T-cell (primary cell): ENCODE measurements around the gene UBA1. TPM values are rescaled to one million over a fixed set of nuclear protein-coding genes. Genes with fewer than 3 reads are reported as not detected.
A peak's percentile ranks its signal among the peaks of the same experiment; 100 is the strongest.

Experiments
- ATAC-seq, 4 experiments: fragments of 200-7000 bp in 3 of 4; fragments of 150-1000 bp in 1 of 4; cut with Tn5 transposase; replicated peaks in 1 of 4; 1 replicate in 3 of 4; 2 replicates in 1 of 4; pipeline ENCODE4 v1.10.0; 2021; ENCODE audit warnings: moderate library complexity in 3 of 4, mild to moderate bottlenecking in 2 of 4, moderate number of reproducible peaks in 1 of 4
- CTCF ChIA-PET, 2 donors: fragments of 300-600 bp; sonication (Branson Sonifier 250); formaldehyde crosslinking; loops; one replicate each; lab custom pipeline; 2022; ENCODE audit warnings: antibody characterized with exemption in 2 of 2; lab: Charles Lee
- POLR2A ChIA-PET, 2 donors: fragments of 300-600 bp; sonication (Branson Sonifier 250); formaldehyde crosslinking; loops; one replicate each; lab custom pipeline; 2022; ENCODE audit warnings: antibody characterized with exemption in 2 of 2; lab: Charles Lee
- DNase-seq, 35 experiments: peaks; one replicate each; pipeline versions ENCODE4 v3.0.0 to v3.0.0-alpha.2; 2013 to 2023
- H3K27ac ChIP-seq: one replicate; pipeline ENCODE4 v1.5.1; 2013; ENCODE audit warnings: low read length
- H3K27me3 ChIP-seq, 2 experiments: replicated peaks in 1 of 2; 1 replicate in 1 of 2; 2 replicates in 1 of 2; pipeline versions ENCODE4 v1.6.1 to v1.7.0; 2013; ENCODE audit warnings: low read length in 1 of 2, mixed read lengths in 1 of 2; ENCODE audit not compliant: control insufficient read depth in 2 of 2, insufficient read depth in 2 of 2; ENCODE audit errors: extremely low read depth in 1 of 2
- H3K36me3 ChIP-seq, 2 donors: 1 replicate in 1 of 2; 2 replicates in 1 of 2; pipeline versions ENCODE4 v1.6.1 to v1.7.0; 2013; ENCODE audit warnings: low read length in 1 of 2; ENCODE audit not compliant: control insufficient read depth in 2 of 2, insufficient read depth in 1 of 2; ENCODE audit errors: extremely low read depth in 1 of 2
- H3K4me1 ChIP-seq, 2 experiments: 1 replicate in 1 of 2; 2 replicates in 1 of 2; pipeline versions ENCODE4 v1.6.1 to v1.7.0; 2013; ENCODE audit warnings: low read length in 2 of 2, mixed read lengths in 1 of 2; ENCODE audit not compliant: insufficient read depth in 2 of 2, control insufficient read depth in 1 of 2; ENCODE audit errors: extremely low read depth in 1 of 2
- H3K4me3 ChIP-seq, 2 donors: 1 replicate in 1 of 2; 2 replicates in 1 of 2; pipeline versions ENCODE4 v1.5.1 to v1.7.0; 2013; ENCODE audit warnings: mild to moderate bottlenecking in 2 of 2, low read length in 1 of 2, moderate library complexity in 1 of 2; ENCODE audit not compliant: control insufficient read depth in 1 of 2; ENCODE audit errors: extremely low read depth in 1 of 2
- H3K9me3 ChIP-seq: 2 replicates; pipeline ENCODE4 v1.7.0; 2013
- H3K27ac Mint-ChIP-seq, 2 donors: one replicate each; pipeline ENCODE4 v1.8.0; 2020 to 2021; ENCODE audit warnings: mild to moderate bottlenecking in 2 of 2, mixed read lengths in 2 of 2
- H3K27me3 Mint-ChIP-seq, 2 donors: one replicate each; pipeline ENCODE4 v1.8.0; 2021 to 2022; ENCODE audit warnings: mixed read lengths in 2 of 2
- H3K36me3 Mint-ChIP-seq: one replicate; pipeline ENCODE4 v1.8.0; 2021; ENCODE audit warnings: mixed read lengths
- H3K4me1 Mint-ChIP-seq, 3 donors: one replicate each; pipeline ENCODE4 v1.8.0; 2020 to 2022; ENCODE audit warnings: mixed read lengths in 3 of 3, mild to moderate bottlenecking in 1 of 3
- H3K4me3 Mint-ChIP-seq, 3 donors: one replicate each; pipeline ENCODE4 v1.8.0; 2020 to 2022; ENCODE audit warnings: mild to moderate bottlenecking in 3 of 3, mixed read lengths in 3 of 3, moderate library complexity in 3 of 3
- H3K9me3 Mint-ChIP-seq, 3 donors: one replicate each; pipeline ENCODE4 v1.8.0; 2020 to 2022; ENCODE audit warnings: mixed read lengths in 3 of 3
- WGBS: methylation state at CpG from one replicate; pipeline ENCODE4 v1.1.5; 2013; ENCODE audit warnings: missing lambda C conversion rate; ENCODE audit not compliant: insufficient coverage; 5-methylcytosine and 5-hydroxymethylcytosine counted together
- total RNA-seq, 35 experiments: library from RNA in 6 of 35; stranded (reverse) in 6 of 35; fragments of 120-200 nt in 1 of 35; gene quantifications; one replicate each; pipeline versions ENCODE4 v1.2.1 to v1.2.4 and lab custom pipeline; 2013 to 2026

UBA1 gene
- total RNA-seq, 5 donors from 2014 or later (not counting 1 experiment from before 2014, with no cell fraction given): 116 to 177 (median 149) TPM

DNA sequence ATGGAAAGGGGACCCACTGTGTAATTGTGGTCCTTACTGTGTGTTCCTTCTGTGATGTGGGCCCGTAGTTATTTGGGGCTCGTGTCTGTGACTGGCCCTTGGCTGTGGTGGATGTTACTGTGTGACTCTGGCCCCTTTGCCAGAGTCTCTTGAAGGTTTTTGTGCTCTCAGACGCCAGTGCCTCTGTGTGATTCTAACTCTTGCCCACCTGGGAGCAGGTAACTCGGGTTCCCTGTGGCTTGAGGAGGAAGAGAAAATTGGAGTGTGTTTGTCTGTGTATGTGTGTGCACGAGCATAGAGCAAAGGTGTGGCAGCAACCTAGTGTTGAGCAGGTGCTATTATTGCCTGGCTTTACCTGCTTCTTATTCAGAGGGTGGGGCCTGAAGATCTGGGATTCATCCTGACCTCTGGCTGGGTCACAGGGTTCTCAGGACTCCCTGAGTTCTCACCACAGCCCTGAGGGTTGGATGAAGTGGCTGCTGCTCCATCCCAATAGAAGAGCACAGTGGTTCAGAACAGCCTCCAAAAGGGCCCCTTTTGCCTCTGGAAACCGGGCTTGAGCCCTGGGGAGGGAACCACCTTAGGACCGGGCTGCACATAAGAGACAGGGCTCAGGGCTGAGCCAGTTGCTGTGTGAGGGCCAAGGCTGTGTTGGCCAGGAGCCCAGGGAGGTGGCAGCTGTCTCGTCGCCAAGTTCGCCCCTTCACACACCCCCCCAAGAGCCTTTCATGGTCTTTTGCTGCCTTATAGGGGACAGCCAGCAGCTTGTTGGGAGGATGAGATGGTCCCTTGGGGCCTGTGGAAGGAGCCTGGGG lies 47.3 kb upstream of the UBA1 start:
- no peaks in the 10 kb centered on the region for H3K9me3 ChIP-seq
- peak overlapping the region; percentile 18 for H3K27ac ChIP-seq
- H3K4me1 ChIP-seq: peaks cover 3 to 35% of the 10 kb centered on the region in 2 experiments
- H3K4me3 ChIP-seq: peak overlapping the region; percentile 74 to 92
- Mint-ChIP-seq H3K36me3 (peaks cover 23% of the 10 kb centered on the region), H3K9me3 (no peaks in the 10 kb centered on the region), H3K27ac (peak overlapping the region; percentile 96 to 97), H3K27me3 (peaks cover 0 to 6% of the 10 kb centered on the region in 2 donors), H3K4me1 (peaks cover 36 to 46% (median 37%) of the 10 kb centered on the region in 3 donors), H3K4me3 (peak overlapping the region; percentile 95 to 99 (median 97))
- ChIA-PET POLR2A (no interaction called here), CTCF (no interaction called here)
- H3K36me3 ChIP-seq: peaks cover 0 to 12% of the 10 kb centered on the region in 2 donors
- DNase-seq (no peak), ATAC-seq (no peak)
- 0% methylated on average over 3 of the region's 10 CpGs for WGBS
- H3K27me3 ChIP-seq: no peaks in the 10 kb centered on the region

DNA sequence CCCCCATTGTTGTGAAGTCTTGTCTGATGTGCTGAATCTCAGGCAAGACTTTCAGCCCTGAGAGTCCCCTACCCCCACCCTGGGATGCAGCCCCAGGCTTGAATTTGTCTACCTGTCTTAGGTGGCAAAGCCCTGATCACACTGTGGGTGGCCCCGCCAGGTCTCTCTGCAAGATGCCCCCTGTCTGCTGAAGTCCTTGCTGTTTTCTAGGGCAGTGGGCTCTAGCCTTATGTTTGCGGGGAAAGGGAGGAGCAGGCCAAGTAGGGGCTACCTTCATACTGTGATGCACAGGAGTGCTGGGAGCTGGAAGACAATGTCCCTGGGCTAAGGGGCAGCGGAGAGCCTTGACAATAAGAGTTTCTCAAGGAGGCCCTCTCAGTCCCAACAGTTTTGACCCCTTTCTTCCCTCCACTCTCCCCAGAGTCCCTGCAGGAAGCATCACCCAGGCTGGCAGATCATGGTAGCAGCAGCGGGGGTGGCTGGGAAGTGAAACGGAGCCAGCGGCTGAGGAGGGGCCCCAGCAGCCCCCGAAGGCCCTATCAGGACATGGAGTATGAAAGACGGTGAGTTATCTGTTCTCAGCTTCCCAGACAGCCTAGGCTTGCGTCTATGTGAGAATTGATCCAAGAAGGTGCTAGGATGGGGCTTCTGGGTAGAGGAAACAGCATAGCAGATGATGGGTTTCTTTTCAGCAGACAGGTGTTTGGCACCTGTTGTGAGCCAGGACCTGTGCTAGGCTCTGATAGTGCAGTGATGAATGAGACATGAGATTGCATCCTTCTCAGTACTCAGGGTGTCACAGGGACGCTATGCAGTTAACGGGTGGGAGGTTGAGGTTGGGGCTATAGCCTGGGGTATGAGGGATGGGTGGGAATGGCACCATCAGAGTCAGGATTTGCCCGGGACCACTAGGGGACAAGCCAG lies 46.4 kb upstream of the UBA1 start:
- Mint-ChIP-seq H3K27me3 (peaks cover 0 to 6% of the 10 kb centered on the region in 2 donors), H3K36me3 (peaks cover 19% of the 10 kb centered on the region), H3K27ac (peak overlapping the region; percentile 46 to 55), H3K4me1 (peaks cover 36 to 45% (median 39%) of the 10 kb centered on the region in 3 donors), H3K4me3 (peak overlapping the region; percentile 31 to 97 (median 44)), H3K9me3 (no peaks in the 10 kb centered on the region)
- no peak overlapping the region for H3K27ac ChIP-seq
- ATAC-seq (no peak), DNase-seq (no peak)
- POLR2A ChIA-PET: no interaction called here
- CTCF ChIA-PET: no interaction called here
- H3K27me3 ChIP-seq: no peaks in the 10 kb centered on the region
- no peaks in the 10 kb centered on the region for H3K9me3 ChIP-seq
- H3K36me3 ChIP-seq: peaks cover 0 to 12% of the 10 kb centered on the region in 2 donors
- H3K4me3 ChIP-seq: no peak overlapping the region
- peaks cover 3 to 35% of the 10 kb centered on the region in 2 experiments for H3K4me1 ChIP-seq
- WGBS: 80% methylated on average over 6 of the region's 12 CpGs

- DNase-seq (no peak), ATAC-seq (no peak)
- no peak overlapping the region for H3K4me3 ChIP-seq
- Mint-ChIP-seq H3K27me3 (peaks cover 0 to 6% of the 10 kb centered on the region in 2 donors), H3K9me3 (no peaks in the 10 kb centered on the region), H3K4me3 (no peak overlapping the region), H3K36me3 (peaks cover 12% of the 10 kb centered on the region), H3K4me1 (peaks cover 28 to 32% (median 30%) of the 10 kb centered on the region in 3 donors), H3K27ac (no peak overlapping the region)
- ChIA-PET CTCF (no interaction called here), POLR2A (no interaction called here)
- peaks cover 0 to 25% of the 10 kb centered on the region in 2 experiments for H3K4me1 ChIP-seq
- no peaks in the 10 kb centered on the region for H3K27me3 ChIP-seq
- no CpG with 5 or more reads among the region's 2 CpGs for WGBS
- peaks cover 0 to 10% of the 10 kb centered on the region in 2 donors for H3K36me3 ChIP-seq
- H3K9me3 ChIP-seq: no peaks in the 10 kb centered on the region
- H3K27ac ChIP-seq: no peak overlapping the region
Observed at GRCh38 chrX:47148946-47149345, 44.7 kb upstream of the UBA1 start.

DNA sequence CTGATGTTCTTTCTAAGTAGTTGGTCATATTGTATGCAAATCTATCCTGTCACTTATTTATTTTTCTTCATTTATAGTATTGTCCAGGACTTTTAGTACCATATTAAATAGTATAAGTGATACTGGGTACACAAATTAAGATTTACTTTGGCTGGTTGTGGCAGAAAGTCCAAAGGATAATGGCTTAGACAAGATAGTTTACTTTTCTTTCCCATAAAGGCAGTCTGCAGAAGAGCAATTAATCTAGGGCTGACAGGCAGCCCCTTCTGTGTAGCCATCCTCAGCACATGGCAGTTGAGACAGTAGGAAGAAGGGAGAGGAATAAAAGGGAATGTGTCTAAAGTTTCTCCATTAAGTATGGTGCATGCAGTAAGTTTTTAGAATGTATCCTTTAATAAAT lies 42.2 kb upstream of the UBA1 start:
- Histone ChIP-seq H3K36me3 (peaks cover 0 to 12% of the 10 kb centered on the region in 2 donors), H3K4me1 (peaks cover 0 to 15% of the 10 kb centered on the region in 2 experiments), H3K4me3 (no peak overlapping the region), H3K27ac (no peak overlapping the region), H3K27me3 (no peaks in the 10 kb centered on the region), H3K9me3 (no peaks in the 10 kb centered on the region)
- peaks cover 12% of the 10 kb centered on the region for H3K36me3 Mint-ChIP-seq
- ChIA-PET CTCF (no interaction called here), POLR2A (no interaction called here)
- H3K27ac Mint-ChIP-seq: no peak overlapping the region
- no peak overlapping the region for H3K4me3 Mint-ChIP-seq
- ATAC-seq: no peak
- peaks cover 20 to 25% (median 23%) of the 10 kb centered on the region in 3 donors for H3K4me1 Mint-ChIP-seq
- peaks cover 0 to 6% of the 10 kb centered on the region in 2 donors for H3K27me3 Mint-ChIP-seq
- no peak for DNase-seq
- no peaks in the 10 kb centered on the region for H3K9me3 Mint-ChIP-seq

GRCh38 chrX:47156611-47157520 lies 36.8 kb upstream of the UBA1 start:
- H3K27me3 Mint-ChIP-seq: no peaks in the 10 kb centered on the region
- Histone ChIP-seq H3K27ac (no peak overlapping the region), H3K36me3 (peaks cover 0 to 13% of the 10 kb centered on the region in 2 donors), H3K4me1 (no peaks in the 10 kb centered on the region), H3K4me3 (peak overlapping the region in 1 of 2 donors; percentile 27), H3K27me3 (no peaks in the 10 kb centered on the region), H3K9me3 (no peaks in the 10 kb centered on the region)
- WGBS: 94% methylated on average over 14 of the region's 26 CpGs
- no peak overlapping the region for H3K27ac Mint-ChIP-seq
- no peak for ATAC-seq
- H3K4me1 Mint-ChIP-seq: peaks cover 0 to 9% (median 2%) of the 10 kb centered on the region in 3 donors
- no peaks in the 10 kb centered on the region for H3K9me3 Mint-ChIP-seq
- ChIA-PET POLR2A (interaction anchor here in 1 of 2 donors (0.7 kb wide), 1 partner anchor 13 kb away, joined by 3 read pairs; no protein-coding TSS in a partner anchor), CTCF (no interaction called here)
- no peak overlapping the region for H3K4me3 Mint-ChIP-seq
- DNase-seq: no peak
- H3K36me3 Mint-ChIP-seq: peaks cover 11% of the 10 kb centered on the region
